Right lobe of liver (tissue), 4 donors: ENCODE results near the gene AXIN2.
"Not testable (repeated sequence)": the region's sequence is repeated elsewhere in the genome, so short reads cannot be mapped to it uniquely, and the experiment has no call there.

Experiments
- CTCF ChIP-seq, 4 donors: fragments of 200-600 bp in 3 of 4; fragments of 450-650 bp in 1 of 4; IDR thresholded peaks; one replicate each; pipeline versions ENCODE4 v1.5.1 to v1.8.0; 2016 to 2022; ENCODE audit warnings: antibody characterized with exemption in 4 of 4, mild to moderate bottlenecking in 2 of 4
- POLR2A ChIP-seq: fragments of 450-650 bp; IDR thresholded peaks from one replicate; pipeline ENCODE4 v1.6.1; 2017; ENCODE audit warnings: antibody characterized with exemption, mild to moderate bottlenecking
- donor health status: DM: no; HTN: no; CAD: no.
- donor health status: DM: no; HTN: no; CAD: no.
- donor health status: DM: no; HTN: yes; CAD: no.

DNA sequence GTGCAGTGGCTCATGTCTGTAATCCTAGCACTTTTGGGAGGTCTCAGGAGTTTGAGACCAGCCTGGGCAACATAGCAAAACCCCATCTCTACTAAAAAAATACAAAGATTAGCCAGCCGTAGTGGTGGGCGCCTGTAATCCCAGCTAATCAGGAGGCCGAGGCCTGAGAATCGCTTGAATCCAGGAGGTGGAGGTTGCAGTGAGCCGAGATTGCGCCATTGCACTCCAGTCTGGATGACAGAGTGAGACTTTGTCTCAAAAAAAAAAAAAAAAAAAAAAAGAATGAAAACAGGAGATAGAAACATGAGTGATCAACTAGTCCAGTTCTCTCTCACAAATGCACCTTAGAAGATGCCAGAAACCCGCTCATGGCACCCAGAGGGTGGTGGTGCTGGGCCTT, 34.6 kb downstream of the AXIN2 start:
- not testable (repeated sequence) for TF ChIP-seq CTCF (IDR thresholded peaks at IDR 0.05); POLR2A
